ENCODE measurements around the gene DNAJC30. TPM values are rescaled to one million over a fixed set of nuclear protein-coding genes. Genes with fewer than 3 reads are reported as not detected.

Gene DNAJC30
- total and polyA plus RNA-seq, 2 donors (not counting 1 experiment from before 2014, with no cell fraction given): 6.6 to 15.5 TPM

- no peaks in the 10 kb centered on the region for H3K9me3 Mint-ChIP-seq (ENCODE audit: insufficient read depth)
- TF ChIP-seq CTCF (IDR thresholded peaks at IDR 0.05) (no peak), EZH2 (IDR thresholded peaks at IDR 0.05; ENCODE audit: borderline replicate concordance, insufficient read depth, low read depth, low read length, poor library complexity, severe bottlenecking) (no peak)
These were observed 2.2 kb downstream of the DNAJC30 start for GRCh38 chr7:73681031-73681430.

GRCh38 chr7:73680501-73680900, 2.8 kb downstream of the DNAJC30 start:
- CTCF ChIA-PET: no interaction called here
- DNase-seq (no peak), ATAC-seq (ENCODE audit: low read depth) (no peak)
- no peak overlapping the region for H3K4me2 ChIP-seq (replicated peaks; ENCODE audit: low read depth, low read length, poor library complexity, severe bottlenecking)
- POLR2A ChIA-PET: no interaction called here
- Mint-ChIP-seq H3K4me1 (peaks cover 30% of the 10 kb centered on the region), H3K27me3 (no peaks in the 10 kb centered on the region), H3K27ac (no peak overlapping the region), H3K4me3 (no peak overlapping the region), H3K9me3 (ENCODE audit: insufficient read depth) (no peaks in the 10 kb centered on the region)
- H3K9ac ChIP-seq (ENCODE audit: low read length): no peak overlapping the region
- WGBS (ENCODE audit: insufficient coverage): 100% methylated on average over 3 of the region's 7 CpGs
- no peaks in the 10 kb centered on the region for H3K9me3 ChIP-seq (ENCODE audit: control extremely low read depth in 1 of 3, control insufficient read depth in 2 of 3, insufficient read depth in 1 of 3, low read length in 2 of 3)
- no peak overlapping the region for H3K4me3 ChIP-seq (ENCODE audit: control extremely low read depth in 1 of 5, extremely low read depth in 1 of 5, insufficient read depth in 1 of 5, low read depth in 2 of 5, low read length in 4 of 5)
- intact Hi-C loops (cut with micrococcal nuclease): loop anchor here (5.0 to 10.0 kb wide), 3 partner anchors 37 to 1844 kb away; partner anchors contain the start of genes RFC2 and STX1A
- peaks cover 39% of the 10 kb centered on the region for H4K20me1 ChIP-seq (ENCODE audit: control insufficient read depth, insufficient read depth, low read length, poor library complexity, severe bottlenecking)
- H3K4me1 ChIP-seq (ENCODE audit: control insufficient read depth in 2 of 2, insufficient read depth in 2 of 2, low read length in 2 of 2): peaks cover 19 to 25% of the 10 kb centered on the region in 2 donors
- no peak overlapping the region for H3K27ac ChIP-seq (ENCODE audit: low read length in 2 of 2)
- H3K79me2 ChIP-seq (ENCODE audit: control insufficient read depth, insufficient read depth, low read length): peaks cover 57% of the 10 kb centered on the region
- no peak overlapping the region for H2AFZ ChIP-seq (ENCODE audit: insufficient read depth, low read depth, low read length, poor library complexity, severe bottlenecking)
- TF ChIP-seq CTCF (IDR thresholded peaks at IDR 0.05) (no peak), EZH2 (IDR thresholded peaks at IDR 0.05; ENCODE audit: borderline replicate concordance, insufficient read depth, low read depth, low read length, poor library complexity, severe bottlenecking) (no peak)
- no peaks in the 10 kb centered on the region for H3K27me3 ChIP-seq (replicated peaks in 1 of 4; ENCODE audit: control extremely low read depth in 1 of 4, control insufficient read depth in 3 of 4, insufficient read depth in 4 of 4, low read length in 3 of 4)
- H3K36me3 ChIP-seq (replicated peaks in 1 of 2; ENCODE audit: control extremely low read depth in 1 of 2, control insufficient read depth in 1 of 2, extremely low read depth in 1 of 2, insufficient read depth in 2 of 2, low read length in 1 of 2): peaks cover 0 to 10% of the 10 kb centered on the region in 2 experiments

More at GRCh38 chr7:73681031-73681430, 2.2 kb downstream of the DNAJC30 start:
- H3K9me3 ChIP-seq (ENCODE audit: control extremely low read depth in 1 of 3, control insufficient read depth in 2 of 3, insufficient read depth in 1 of 3, low read length in 2 of 3): no peaks in the 10 kb centered on the region
- Mint-ChIP-seq H3K27ac (peak overlapping the region; percentile 32), H3K4me3 (peak overlapping the region; percentile 52), H3K27me3 (no peaks in the 10 kb centered on the region), H3K4me1 (peaks cover 30% of the 10 kb centered on the region)
- H3K4me3 ChIP-seq (ENCODE audit: control extremely low read depth in 1 of 5, extremely low read depth in 1 of 5, insufficient read depth in 1 of 5, low read depth in 2 of 5, low read length in 4 of 5): no peak overlapping the region
- H3K4me2 ChIP-seq (replicated peaks; ENCODE audit: low read depth, low read length, poor library complexity, severe bottlenecking): peak overlapping the region; percentile 20
- CTCF ChIA-PET: no interaction called here
- POLR2A ChIA-PET: no interaction called here
- peaks cover 61% of the 10 kb centered on the region for H3K79me2 ChIP-seq (ENCODE audit: control insufficient read depth, insufficient read depth, low read length)
- ATAC-seq (ENCODE audit: low read depth) (no peak), DNase-seq (no peak)
- intact Hi-C loops (cut with micrococcal nuclease): loop anchor here (5.0 to 10.0 kb wide), 3 partner anchors 36 to 1844 kb away; partner anchors contain the start of genes RFC2 and STX1A
- no peak overlapping the region for H2AFZ ChIP-seq (ENCODE audit: insufficient read depth, low read depth, low read length, poor library complexity, severe bottlenecking)
- H3K27ac ChIP-seq (ENCODE audit: low read length in 2 of 2): no peak overlapping the region
- no peak overlapping the region for H3K9ac ChIP-seq (ENCODE audit: low read length)
- peaks cover 39% of the 10 kb centered on the region for H4K20me1 ChIP-seq (ENCODE audit: control insufficient read depth, insufficient read depth, low read length, poor library complexity, severe bottlenecking)
- no peaks in the 10 kb centered on the region for H3K27me3 ChIP-seq (replicated peaks in 1 of 4; ENCODE audit: control extremely low read depth in 1 of 4, control insufficient read depth in 3 of 4, insufficient read depth in 4 of 4, low read length in 3 of 4)
- peaks cover 19 to 25% of the 10 kb centered on the region in 2 donors for H3K4me1 ChIP-seq (ENCODE audit: control insufficient read depth in 2 of 2, insufficient read depth in 2 of 2, low read length in 2 of 2)
- peaks cover 0 to 10% of the 10 kb centered on the region in 2 experiments for H3K36me3 ChIP-seq (replicated peaks in 1 of 2; ENCODE audit: control extremely low read depth in 1 of 2, control insufficient read depth in 1 of 2, extremely low read depth in 1 of 2, insufficient read depth in 2 of 2, low read length in 1 of 2)
- 81% methylated on average over 8 of the region's 8 CpGs for WGBS (ENCODE audit: insufficient coverage)
